Articular chondrocyte of knee joint (primary cell): Measurements from ENCODE around the gene FAM222B. TPM values are rescaled to one million over a fixed set of nuclear protein-coding genes. Genes with fewer than 3 reads are reported as not detected.

Experiments used
- small RNA-seq: library from RNA; depleted of rRNA; stranded (forward); fragments of <200 nt; gene quantifications from one replicate; pipeline ENCODE3, GENCODE V24; 2012
- total RNA-seq: library from RNA; depleted of rRNA; stranded (reverse); fragments of >200 nt; gene quantifications from 2 replicates; pipeline ENCODE4 v1.2.3, GENCODE V29; 2012

FAM222B gene, protein sequence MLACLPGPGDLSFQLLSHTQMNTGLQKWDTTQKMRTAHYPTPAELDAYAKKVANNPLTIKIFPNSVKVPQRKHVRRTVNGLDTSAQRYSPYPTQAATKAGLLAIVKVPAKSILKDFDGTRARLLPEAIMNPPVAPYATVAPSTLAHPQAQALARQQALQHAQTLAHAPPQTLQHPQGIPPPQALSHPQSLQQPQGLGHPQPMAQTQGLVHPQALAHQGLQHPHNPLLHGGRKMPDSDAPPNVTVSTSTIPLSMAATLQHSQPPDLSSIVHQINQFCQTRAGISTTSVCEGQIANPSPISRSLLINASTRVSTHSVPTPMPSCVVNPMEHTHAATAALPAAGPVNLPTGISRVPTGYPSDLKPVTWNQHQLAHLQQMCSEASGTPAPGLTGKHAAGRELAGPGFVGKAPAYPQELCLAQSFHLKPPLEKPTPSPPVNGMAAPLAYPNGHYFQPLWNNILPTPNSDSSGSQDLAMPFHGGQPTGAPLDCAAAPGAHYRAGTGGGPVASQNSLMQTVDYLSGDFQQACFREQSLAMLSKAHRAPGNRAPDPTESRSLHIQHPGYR
- total RNA-seq, result 4.9 and 5.0 TPM in 2 replicates

DNA sequence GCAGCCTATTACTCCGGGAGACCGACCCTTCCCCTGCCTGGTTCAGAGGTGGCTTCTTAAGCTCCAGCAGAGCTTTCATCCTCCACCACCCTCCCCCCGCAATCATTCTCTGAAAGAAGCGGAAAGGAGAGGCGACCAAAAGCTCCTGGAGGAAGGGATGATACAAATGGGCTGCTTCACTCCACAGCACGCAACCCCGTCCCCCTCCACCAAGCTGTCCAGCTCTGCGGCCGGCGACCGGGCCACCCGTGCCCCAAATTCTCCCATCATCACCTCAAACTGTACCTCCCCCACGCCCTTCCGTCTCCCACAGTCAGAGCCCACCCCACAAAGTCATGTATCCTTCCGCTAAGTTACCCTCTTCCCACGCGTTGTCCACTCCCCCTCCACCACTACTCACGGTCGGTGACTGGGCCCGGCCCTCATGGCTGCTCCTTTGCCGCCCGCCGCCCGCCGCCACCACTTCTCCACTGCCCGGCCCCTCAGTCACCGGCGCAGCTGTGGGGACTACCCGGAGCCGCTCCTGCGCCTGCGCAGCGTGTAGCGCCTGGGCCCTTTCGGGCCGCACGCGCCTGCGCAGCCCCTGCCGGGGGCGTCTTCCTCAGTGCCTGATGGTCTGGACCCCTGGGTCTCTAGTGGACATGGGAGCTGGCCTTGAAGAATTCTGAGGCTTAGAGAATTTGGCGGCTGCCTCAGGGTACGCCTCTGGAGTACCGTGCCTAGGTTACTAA, at the start of gene FAM222B:
TSS of gene FAM222B (minus strand) at position 509 of the 731 bp plus-strand sequence. CDS start 76,123 bp downstream, outside the sequence.

DNA sequence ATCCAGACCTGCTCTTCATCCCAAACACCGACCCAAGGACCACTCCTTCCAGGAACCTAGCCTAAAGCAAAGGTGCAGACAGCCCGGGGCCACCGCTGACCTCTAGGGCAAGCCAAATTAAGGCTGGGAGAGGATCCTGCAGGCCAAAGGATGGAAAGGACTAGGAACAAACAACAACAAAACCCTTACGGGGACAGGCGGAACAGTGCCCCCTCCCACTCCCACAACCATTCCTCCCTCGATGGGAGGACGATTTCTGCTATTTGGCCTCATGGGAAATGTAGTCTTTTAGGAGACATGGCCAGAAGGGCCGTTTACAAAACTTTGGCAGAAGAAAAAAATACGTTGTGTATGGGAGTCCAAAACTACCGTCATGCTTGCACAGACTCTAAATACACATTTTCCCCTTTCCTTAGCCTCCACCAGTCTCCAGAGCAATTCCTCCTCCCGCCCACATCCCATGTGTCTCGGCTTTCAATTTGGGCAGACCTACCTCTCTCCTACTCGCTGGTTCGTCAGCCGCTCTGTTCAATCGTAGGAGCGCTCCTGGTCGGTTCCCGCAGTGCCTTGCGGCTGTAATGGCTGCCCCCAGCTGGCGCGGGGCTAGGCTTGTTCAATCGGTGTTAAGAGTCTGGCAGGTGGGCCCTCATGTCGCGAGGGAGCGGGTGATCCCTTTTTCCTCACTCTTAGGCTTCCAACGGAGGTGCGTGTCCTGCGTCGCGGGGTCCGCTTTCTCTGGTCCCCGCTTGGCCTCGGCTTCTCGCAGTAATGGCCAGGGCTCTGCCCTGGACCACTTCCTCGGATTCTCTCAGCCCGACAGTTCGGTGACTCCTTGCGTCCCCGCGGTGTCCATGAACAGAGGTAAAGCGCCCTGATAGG, 12.1 kb upstream of the FAM222B start, which contains the start of gene ERAL1:
TSS of gene ERAL1 (plus strand) at position 560 of the 879 bp plus-strand sequence. CDS start at position 579, 19 bp downstream.

GRCh38 chr17:28743243-28744103, 99.1 kb downstream of the FAM222B start, which contains the start of gene TRAF4:
TSS of gene TRAF4 (plus strand) at chr17:28744011. CDS start at chr17:28744113, 102 bp downstream.

GRCh38 chr17:28728364-28729200, 114.0 kb downstream of the FAM222B start, which contains the start of gene NEK8:
TSS of gene NEK8 (plus strand) at chr17:28728788. CDS start at chr17:28728814, 26 bp downstream.

DNA sequence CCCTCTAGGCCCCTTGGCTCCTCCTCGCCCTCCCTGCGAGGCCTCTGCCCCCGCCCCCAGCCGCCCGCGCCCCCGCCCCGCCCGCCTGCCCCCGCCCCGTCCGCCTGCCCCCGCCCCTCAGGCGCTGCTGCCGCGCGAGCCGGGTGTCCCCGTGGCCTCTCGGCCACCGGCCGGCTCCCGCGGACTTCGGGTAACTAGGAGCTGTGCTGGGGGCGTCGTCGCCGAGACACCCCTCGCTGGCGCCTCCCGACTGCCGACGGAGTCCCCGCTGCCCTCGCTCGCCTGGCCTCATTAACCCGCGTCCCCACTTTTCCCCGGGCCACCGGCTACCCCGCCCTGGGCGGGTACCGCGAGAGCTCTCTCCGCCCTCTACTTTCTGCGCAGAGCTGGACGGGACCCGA, 116.4 kb downstream of the FAM222B start, which contains the start of gene TLCD1:
TSS of gene TLCD1 (minus strand) at position 8 of the 401 bp plus-strand sequence. CDS start 136 bp downstream, outside the sequence.

GRCh38 chr17:28717578-28718332, 124.8 kb downstream of the FAM222B start, which contains the start of gene RAB34:
TSS of gene RAB34 (minus strand) at chr17:28717868. CDS start at chr17:28717266, 602 bp downstream.

GRCh38 chr17:28711723-28712031, 130.9 kb downstream of the FAM222B start, which contains the start of gene PROCA1:
TSS of gene PROCA1 (minus strand) at chr17:28711888. CDS start at chr17:28711660, 228 bp downstream.

Small RNAs within 50 kb of the gene (small RNA-seq; reads per million reads assigned to genes)
- gene RF00019, result not detected
- gene SNORD42A, result not detected
- 0.99 reads per million, percentile 42 among the genes with 10 or more reads in this experiment for gene SNORD42B
- not detected for gene SNORD4A
- not detected for gene SNORD4B

Other genes with a start within 250 kb of the FAM222B start
- gene SPAG5, start 243.8 kb downstream of the FAM222B start, total RNA-seq, result 14.4 and 19.3 TPM in 2 replicates
- gene RSKR, start 228.6 kb downstream of the FAM222B start, total RNA-seq, result 3.8 and 5.5 TPM in 2 replicates
- gene BLTP2, start 197.6 kb downstream of the FAM222B start, total RNA-seq, result 148 and 156 TPM in 2 replicates
- 30.3 and 44.3 TPM in 2 replicates for gene SDF2, start 180.9 kb downstream of the FAM222B start, total RNA-seq
- gene SUPT6H, start 180.6 kb downstream of the FAM222B start, total RNA-seq, result 53.3 and 62.3 TPM in 2 replicates
- gene PROCA1, start 130.9 kb downstream of the FAM222B start, total RNA-seq, result 0.54 and 0.78 TPM in 2 replicates
- gene RAB34, start 124.9 kb downstream of the FAM222B start, total RNA-seq, result 188 and 196 TPM in 2 replicates
- gene RPL23A, start 122.8 kb downstream of the FAM222B start, total RNA-seq, result 560 and 658 TPM in 2 replicates
- gene TLCD1, start 116.6 kb downstream of the FAM222B start, total RNA-seq, result 3.3 and 4.6 TPM in 2 replicates
- 3.9 and 4.8 TPM in 2 replicates for gene NEK8, start 114.0 kb downstream of the FAM222B start, total RNA-seq
- 15.9 and 17.8 TPM in 2 replicates for gene TRAF4, start 98.8 kb downstream of the FAM222B start, total RNA-seq
- gene ERAL1, start 12.2 kb upstream of the FAM222B start, total RNA-seq, result 27.0 and 27.7 TPM in 2 replicates
- gene FLOT2, start 54.9 kb upstream of the FAM222B start, total RNA-seq, result 29.8 and 30.8 TPM in 2 replicates
- gene DHRS13, start 60.3 kb upstream of the FAM222B start, total RNA-seq, result 2.4 and 3.5 TPM in 2 replicates
- gene PHF12, start 108.7 kb upstream of the FAM222B start, total RNA-seq, result 16.0 and 17.0 TPM in 2 replicates
- gene SEZ6, start 163.2 kb upstream of the FAM222B start, total RNA-seq, result not detected in 2 replicates
- 1.2 and 2.4 TPM in 2 replicates for gene PIPOX, start 200.4 kb upstream of the FAM222B start, total RNA-seq